GM18499 (cell line): ENCODE results near the gene METTL25B.

Experiments used
- ATAC-seq: cut with Tn5 transposase; IDR thresholded peaks from one replicate; pipeline ENCODE4 v1.9.1; 2021; ENCODE audit warnings: moderate number of reproducible peaks; ENCODE audit not compliant: insufficient read depth, unreplicated experiment

METTL25B gene

GRCh38 chr1:156766298-156767100, 38.2 kb downstream of the METTL25B start:
- ATAC-seq: no peak

- peak; percentile 73 for ATAC-seq
Measured at GRCh38 chr1:156767101-156767878, 39.0 kb downstream of the METTL25B start, which contains the start of gene PRCC. TSS of gene PRCC (plus strand) at chr1:156767535. CDS start at chr1:156767772, 237 bp downstream.

- ATAC-seq: no peak
Measured at GRCh38 chr1:156767879-156768604, 39.8 kb downstream of the METTL25B start.

- no peak for ATAC-seq
Measured at GRCh38 chr1:156768610-156769295, 40.5 kb downstream of the METTL25B start.

GRCh38 chr1:156772222-156772621, 44.0 kb downstream of the METTL25B start:
- ATAC-seq: no peak

- no peak for ATAC-seq
Measured at GRCh38 chr1:156772728-156773497, 44.6 kb downstream of the METTL25B start.

GRCh38 chr1:156773607-156774006, 45.3 kb downstream of the METTL25B start:
- ATAC-seq: no peak

- no peak for ATAC-seq
Measured at GRCh38 chr1:156775799-156776198, 47.5 kb downstream of the METTL25B start.

- no peak for ATAC-seq
Measured at GRCh38 chr1:156776942-156777341, 48.7 kb downstream of the METTL25B start.

GRCh38 chr1:156777573-156777972, 49.3 kb downstream of the METTL25B start:
- no peak for ATAC-seq

- ATAC-seq: no peak
Measured at GRCh38 chr1:156781585-156782186, 53.4 kb downstream of the METTL25B start.

GRCh38 chr1:156785458-156785857, 57.2 kb downstream of the METTL25B start:
- no peak for ATAC-seq
